GM21619 (cell line): ENCODE measurements around the gene MDM1.

ENCODE experiments used
- ATAC-seq: cut with Tn5 transposase; IDR thresholded peaks from one replicate; pipeline ENCODE4 v1.9.1; 2021; ENCODE audit not compliant: unreplicated experiment

The MDM1 gene

GRCh38 chr12:68331869-68332727 is at the start of gene MDM1:
MDM1 (minus strand) TSS chr12:68332362; CDS start chr12:68332245, 117 bp downstream.
- peak; percentile 99 for ATAC-seq

GRCh38 chr12:68381476-68382219 is 49.5 kb upstream of the MDM1 start:
- no peak for ATAC-seq

- no peak for ATAC-seq
Observed at GRCh38 chr12:68378872-68379606, 46.9 kb upstream of the MDM1 start.

- no peak for ATAC-seq
Observed at GRCh38 chr12:68377881-68378280, 45.7 kb upstream of the MDM1 start.

DNA sequence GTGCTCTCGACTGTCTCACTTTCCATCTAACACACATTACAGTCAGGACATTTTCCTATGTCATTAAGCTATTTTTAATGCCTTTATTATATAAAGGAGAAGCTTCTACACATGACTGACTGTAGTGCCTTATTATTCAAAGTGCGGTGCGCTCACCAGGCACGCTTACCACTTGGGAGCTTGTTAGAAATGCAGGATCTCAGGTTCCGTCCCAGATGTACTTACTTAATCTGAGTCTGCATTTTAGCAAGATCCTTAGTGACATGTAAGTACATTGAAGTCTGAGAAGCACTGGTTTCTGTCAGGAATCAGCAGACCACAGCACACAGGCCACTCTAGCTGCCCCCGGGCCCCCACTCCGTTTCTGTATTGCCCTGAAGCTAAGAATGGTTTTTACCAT is 44.7 kb upstream of the MDM1 start:
- no peak for ATAC-seq

- no peak for ATAC-seq
Observed at GRCh38 chr12:68375756-68376695, 43.9 kb upstream of the MDM1 start.

DNA sequence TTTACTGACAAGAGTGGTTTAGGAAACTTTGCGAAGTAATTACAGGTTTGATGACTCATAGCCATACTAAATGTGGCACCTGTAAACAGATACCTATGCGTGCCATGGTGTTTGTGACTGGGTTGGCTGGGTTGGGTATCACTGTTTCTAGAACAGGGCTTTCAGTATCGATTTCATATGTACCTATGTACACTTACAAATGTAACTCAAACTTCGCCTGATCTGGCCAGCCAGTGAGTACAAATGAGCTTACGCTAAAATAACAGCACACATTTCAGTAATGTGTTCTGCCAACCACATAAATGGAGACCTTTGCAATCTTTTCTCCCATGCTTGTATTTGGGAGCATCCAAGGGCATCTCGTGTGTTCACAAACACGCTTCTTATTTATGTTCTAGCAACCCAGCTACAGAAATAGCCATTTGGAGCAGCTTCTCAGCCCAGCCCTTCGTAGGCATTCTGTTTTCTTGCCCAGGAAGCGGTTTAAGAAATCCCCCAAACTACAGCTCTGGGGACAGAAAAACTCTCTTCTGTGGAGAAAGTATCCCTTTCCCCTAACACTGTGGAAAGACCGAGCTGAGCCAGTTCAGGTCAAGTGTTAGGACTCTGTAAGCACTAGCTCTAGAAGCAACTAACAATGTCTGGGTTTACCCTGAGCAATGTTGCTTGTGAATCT is 42.3 kb upstream of the MDM1 start:
- ATAC-seq: peak; percentile 97

DNA sequence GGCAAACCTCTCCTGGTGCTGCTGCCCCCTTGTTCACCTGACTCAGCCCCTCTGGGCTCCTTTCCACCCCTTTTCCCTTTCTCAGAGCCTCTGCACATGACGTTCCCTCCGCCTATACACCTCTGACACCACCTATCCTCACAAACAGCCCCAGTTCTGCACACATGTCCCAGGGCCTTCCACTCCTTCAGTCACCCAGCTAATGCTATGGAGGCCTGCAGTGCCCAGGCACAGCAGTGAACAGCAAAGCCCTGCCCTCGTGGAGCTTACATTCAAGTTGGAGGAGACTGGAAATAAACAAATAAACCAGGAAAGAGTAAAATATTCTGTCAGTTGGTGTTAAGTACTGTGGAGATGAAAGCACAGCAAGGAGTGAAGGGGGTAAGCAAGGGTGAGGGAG is 38.5 kb upstream of the MDM1 start:
- no peak for ATAC-seq

DNA sequence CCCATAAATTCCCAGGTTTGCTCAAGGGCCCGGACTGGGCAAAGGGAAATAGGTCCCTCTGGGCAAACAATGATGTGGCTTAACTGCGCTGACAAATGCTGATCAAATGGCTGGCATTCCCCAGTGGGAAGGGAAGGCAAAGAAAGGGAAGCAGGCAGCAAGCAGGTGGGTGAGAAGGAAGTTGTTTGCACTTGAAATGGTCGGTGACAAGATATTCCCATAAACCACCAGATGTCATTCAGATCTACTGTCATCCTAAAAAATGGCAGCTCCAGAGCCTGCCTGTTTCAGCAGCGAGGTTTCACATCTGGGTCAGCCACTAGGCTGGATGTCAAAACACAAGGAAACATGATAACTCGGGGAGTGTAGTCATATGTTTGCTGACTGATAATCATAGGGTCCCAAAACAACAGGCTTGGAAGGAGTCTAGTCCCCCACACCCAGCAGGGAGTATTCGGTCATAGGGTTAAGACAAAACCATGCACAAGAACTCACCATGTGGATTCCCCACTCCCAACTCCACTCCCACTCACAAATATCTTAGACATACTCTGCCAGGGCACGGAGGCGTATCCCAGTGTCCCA is 37.9 kb upstream of the MDM1 start:
- ATAC-seq: no peak

DNA sequence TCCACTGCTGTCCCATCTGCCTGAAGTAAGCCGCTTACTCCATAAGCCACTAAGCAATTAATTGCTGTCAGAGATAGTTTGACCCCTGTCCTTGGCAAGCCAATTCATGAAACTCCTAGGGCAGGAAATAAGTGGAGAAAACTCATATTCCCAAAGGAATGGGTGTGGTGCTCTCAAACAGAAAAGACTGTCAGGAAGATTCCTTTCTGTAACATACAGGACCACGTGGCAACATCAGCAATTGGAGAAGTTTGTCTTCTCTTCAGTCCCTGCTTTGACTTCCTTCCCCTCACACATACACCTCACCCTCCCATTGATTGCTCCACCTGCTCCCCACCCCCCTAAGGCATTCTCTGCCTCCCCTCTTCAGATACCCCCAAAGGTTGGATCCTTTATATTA is 36.2 kb upstream of the MDM1 start:
- ATAC-seq: no peak

DNA sequence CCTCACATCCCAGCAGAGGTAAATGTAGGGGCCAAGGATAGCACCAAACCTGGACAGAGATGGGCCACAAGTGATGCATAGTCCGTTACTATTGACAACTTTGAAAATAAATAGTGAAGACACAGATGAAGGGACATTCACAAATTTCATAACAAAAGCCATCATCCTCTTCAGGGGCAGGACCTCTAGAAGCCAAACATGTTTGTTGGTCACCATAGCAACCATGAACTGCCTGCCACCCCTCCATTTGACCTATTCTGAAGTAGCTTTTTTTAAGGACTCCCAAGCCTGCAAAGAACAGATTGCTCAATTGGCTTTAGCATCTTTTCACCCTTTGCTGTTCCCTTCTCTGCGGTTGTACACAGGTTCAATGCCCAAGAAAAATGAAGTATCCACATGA is 35.7 kb upstream of the MDM1 start:
- ATAC-seq: no peak

DNA sequence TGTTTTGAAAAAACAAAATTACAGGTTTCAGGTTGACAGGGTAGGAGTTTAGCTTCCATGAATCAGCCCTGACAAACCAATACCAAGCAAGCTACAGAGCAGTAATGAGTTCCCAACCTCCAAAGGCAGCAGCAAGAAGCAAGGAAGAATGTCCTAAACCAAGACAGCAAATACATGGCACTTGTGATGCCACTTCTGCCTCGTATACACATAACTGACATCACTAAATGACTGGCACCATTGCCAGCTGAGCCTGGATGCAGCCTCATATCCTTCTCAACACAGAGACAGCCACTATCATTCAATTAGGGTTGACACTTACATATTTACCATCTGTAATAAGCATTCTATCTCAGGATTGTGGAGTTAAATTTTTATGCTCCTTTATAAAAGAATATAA is 35.0 kb upstream of the MDM1 start:
- ATAC-seq: no peak

DNA sequence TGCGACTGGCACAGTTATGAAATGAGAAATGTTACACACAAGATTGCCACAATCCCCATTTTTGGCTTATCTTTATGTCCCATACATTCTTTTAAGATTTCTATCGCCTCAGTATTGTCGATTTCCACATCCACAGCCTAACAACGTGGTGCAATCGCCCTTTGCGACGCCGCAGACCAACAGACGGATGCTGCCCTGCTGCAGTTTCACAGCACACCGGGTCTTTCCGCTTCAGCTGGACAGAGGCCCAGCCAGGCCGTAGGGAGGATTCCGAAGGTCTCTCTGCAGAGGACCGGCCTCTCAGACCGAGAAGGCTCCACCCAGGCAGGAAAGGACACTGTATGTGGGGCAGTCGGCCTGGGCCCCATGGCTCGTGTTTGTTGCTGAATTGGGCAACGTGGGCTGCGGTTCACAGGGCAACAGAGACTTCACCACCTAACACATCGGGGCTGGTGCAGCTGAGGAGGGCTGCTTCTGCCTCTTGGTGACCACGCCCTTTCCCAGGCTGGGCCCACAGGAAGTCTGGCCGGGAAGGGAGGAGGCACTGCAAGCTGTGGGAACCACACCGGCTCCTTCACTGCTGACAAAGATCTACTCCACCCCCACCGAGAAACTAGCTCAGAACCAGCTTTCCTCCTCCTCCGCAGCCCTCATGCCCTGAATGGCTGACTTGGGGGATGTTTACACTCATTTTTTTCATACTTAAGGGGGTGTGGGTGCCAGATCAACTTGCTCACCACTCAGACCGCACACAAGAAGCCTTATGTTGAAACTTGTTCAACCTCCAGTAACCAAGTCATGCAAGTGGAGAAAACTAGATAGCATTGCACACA is 32.9 kb upstream of the MDM1 start:
- peak; percentile 81 for ATAC-seq

DNA sequence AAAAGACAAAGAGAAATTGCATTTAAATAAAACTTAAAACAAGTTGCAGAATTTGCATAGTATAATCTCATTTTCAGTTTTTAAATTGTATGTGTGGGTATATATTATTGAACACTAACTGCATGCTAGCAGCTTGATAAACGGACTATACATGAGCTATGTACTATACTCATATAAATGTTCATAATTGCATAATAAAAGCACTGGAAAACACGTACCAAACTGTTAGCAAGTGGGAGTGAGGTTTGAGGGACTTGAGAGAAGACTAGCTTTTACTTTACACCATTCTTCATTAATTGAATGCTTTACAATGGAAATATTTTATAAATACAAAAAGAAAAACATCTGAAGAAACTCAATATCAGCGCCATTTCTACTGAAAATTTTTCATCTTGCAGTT is 32.2 kb upstream of the MDM1 start:
- no peak for ATAC-seq

DNA sequence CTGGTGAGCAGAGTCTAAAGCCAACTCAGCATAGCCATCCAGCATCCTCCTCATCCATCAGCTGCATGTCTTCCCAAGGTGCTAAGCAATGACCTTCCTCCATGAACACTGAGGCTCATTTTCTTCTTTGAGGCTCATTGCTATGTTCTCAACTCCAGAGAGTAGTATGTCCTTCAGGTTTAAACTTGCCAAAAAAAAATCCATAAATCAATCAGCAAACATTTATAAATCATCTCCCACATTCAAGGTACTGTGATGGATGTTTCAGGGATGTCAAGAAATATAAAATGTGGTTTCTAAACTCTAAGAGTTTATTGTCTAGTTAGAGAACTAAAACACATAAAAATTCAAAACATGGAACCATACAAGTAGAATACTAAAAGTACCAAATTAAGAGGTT is 29.8 kb upstream of the MDM1 start:
- no peak for ATAC-seq

DNA sequence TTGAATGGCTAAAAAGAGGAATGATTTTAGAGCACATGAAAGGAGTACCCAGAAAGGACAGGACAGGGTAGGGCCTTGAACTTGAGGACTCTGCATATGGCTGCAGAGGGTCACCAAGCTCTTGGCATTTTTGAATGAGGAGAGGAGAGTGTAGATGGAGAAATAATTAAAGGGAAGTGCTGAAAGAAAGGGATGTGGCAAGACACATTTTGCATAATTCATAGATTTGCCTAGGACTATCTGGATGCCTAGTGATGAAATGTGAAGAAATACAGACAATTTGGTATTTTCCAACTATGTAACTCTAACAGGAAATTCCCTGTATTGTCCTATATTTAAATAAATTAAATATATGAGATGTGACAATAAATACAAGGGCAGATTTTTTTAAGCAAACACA is 27.5 kb upstream of the MDM1 start:
- no peak for ATAC-seq

- peak; percentile 71 for ATAC-seq
Observed at GRCh38 chr12:68358532-68359485, 26.6 kb upstream of the MDM1 start.

DNA sequence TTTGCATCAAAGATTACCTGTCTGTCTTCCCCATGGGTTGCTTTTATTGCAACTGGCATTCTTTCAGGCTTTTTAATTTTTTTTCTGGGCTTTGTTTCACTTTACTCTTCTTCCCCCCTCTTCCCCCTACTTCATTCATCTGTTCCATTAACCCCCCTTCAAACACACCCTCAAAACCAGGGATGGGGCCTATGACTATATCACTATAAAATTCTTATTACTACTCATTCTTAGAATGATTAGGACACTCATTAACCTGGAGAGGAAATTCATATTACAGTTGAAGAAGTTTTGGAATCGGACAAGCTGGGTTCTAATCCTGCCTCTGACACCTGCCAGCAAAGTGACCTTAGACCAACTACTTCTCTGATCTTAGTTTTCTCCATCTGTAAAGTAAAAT is 24.8 kb upstream of the MDM1 start:
- ATAC-seq: no peak
